Lung microvascular endothelial cell (primary cell): ENCODE results near the gene SPDL1. TPM values are rescaled to one million over a fixed set of nuclear protein-coding genes. Genes with fewer than 3 reads are reported as not detected.

Experiments used
- DNase-seq, 2 donors: peaks; one replicate each; pipeline versions ENCODE4 v3.0.0 to v3.0.0-alpha.2; 2010; ENCODE audit warnings: low read depth in 2 of 2
- total RNA-seq: library from RNA; depleted of rRNA; stranded (reverse); fragments of >200 nt; gene quantifications from 2 replicates; pipeline ENCODE4 v1.2.1, GENCODE V29; 2014

SPDL1 gene, protein sequence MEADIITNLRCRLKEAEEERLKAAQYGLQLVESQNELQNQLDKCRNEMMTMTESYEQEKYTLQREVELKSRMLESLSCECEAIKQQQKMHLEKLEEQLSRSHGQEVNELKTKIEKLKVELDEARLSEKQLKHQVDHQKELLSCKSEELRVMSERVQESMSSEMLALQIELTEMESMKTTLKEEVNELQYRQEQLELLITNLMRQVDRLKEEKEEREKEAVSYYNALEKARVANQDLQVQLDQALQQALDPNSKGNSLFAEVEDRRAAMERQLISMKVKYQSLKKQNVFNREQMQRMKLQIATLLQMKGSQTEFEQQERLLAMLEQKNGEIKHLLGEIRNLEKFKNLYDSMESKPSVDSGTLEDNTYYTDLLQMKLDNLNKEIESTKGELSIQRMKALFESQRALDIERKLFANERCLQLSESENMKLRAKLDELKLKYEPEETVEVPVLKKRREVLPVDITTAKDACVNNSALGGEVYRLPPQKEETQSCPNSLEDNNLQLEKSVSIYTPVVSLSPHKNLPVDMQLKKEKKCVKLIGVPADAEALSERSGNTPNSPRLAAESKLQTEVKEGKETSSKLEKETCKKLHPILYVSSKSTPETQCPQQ
- total RNA-seq, result 5.2 and 10.9 TPM in 2 replicates

- peak; percentile 96 to 98 for DNase-seq
These were observed at the start of gene SPDL1 for GRCh38 chr5:169583424-169584220. Gene SPDL1 (plus strand): TSS chr5:169583773. CDS start chr5:169588417, 4,644 bp downstream.

DNA sequence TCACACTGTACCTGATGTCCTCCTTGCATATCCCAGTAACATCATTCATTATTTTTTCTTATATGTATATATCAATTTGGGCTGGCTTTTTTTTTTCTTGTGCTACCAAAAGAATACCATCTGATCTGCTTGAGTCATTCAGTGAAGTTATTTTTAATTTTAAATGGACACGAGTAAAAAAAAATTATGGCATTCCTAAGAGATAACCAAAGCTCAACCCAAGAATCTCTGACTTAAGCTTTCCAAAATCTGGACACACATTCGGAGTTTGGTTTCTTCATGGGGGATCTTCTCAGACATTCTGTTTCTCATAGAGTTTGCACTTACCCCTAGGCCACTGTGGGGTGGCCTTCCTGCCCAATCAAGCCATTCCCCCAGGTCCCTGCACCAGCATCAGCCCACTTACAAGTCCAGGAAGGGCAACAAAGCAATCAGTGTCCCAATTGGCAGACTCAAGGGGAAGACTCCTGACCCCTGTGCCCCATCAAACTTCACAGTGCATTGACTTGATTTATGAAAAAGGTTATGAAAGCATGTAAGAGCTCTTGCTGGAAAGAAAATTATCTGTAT is 49.2 kb upstream of the SPDL1 start:
- DNase-seq, result no peak

DNA sequence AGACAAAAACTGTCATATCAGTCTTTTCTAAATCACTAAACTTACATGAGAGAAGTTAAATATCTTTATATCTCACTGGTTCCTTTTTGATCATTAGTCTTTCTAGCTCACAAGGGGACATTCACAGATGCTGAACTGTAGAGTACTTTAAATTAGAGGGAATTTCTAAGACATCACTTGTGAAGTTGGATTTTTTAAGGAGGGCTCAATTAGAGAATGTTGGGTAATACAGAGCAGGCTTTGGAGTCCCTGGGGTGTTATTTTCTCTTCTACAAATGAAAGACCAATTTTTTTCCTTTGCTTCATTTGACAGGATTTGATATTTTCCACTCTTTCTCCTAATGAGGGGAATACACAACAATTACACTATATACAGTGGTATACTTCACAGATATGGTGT is 48.6 kb upstream of the SPDL1 start:
- DNase-seq, result no peak

DNA sequence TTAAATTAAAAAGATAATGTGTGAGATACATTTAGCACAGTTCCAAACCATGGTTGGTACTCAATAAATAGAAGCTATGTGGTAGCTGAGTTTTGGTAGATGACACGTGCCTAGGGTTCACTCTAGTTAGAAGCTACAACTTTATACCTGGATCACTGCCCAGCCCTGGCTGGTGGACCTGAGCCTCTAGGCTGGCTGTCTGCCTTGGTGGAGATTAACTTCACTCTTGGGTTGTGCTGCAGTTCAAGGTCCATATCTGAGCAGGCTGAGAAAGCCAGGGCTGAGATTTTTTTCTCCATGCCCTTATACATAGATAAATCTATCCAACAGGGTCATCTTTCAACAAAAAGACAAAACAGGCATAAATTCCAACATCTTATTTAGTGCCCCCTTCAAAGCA is 44.6 kb upstream of the SPDL1 start:
- DNase-seq, result no peak

DNA sequence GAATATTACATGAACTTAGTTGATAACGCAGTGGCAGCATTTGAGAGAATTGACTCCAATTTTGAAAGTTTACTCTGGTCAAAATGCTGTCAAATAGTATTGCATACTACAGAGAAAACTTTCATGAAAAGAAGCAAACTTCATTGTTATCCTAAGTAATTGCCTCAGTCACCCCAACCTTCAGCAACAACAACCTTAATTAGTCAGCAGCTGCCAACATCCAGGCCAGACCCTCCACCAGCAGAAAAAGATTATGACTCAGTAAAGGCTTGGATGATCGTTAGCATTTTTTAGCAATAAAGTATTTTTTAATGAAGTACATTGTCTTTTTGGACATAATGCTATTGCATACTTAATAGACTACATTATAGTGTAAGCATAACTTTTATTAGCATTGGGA is 40.8 kb upstream of the SPDL1 start:
- DNase-seq, result no peak

DNA sequence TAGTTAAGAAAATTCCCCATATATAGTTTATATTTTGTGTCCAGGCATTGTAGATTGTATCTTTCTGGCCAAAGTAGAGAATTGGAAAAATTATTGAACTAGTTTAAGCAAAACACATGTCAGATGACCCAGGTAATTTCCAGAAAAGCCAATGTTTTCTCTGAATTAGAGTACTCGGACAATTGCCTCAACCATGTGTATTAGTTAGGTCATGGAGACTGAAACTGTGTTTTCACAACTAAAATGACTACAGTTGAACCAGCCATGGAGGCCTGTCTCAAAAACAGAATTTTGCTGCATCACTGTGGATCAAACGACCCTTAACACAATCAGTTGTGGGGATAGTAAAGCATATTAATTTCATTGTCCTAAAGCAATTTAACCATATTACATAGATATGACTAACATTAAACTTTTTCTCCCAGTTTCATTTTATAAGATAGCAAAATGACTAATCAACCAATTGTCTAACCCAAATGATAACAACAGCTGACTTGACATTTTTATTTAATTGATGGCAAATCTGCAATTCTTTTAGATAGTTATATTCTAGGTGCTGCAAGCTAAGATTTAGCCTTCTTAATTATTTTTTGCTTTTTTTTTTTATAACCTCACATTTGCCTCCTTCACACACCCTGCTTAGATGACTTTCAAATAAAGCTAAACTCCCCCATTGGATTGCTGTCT is 39.2 kb upstream of the SPDL1 start:
- no peak for DNase-seq

DNA sequence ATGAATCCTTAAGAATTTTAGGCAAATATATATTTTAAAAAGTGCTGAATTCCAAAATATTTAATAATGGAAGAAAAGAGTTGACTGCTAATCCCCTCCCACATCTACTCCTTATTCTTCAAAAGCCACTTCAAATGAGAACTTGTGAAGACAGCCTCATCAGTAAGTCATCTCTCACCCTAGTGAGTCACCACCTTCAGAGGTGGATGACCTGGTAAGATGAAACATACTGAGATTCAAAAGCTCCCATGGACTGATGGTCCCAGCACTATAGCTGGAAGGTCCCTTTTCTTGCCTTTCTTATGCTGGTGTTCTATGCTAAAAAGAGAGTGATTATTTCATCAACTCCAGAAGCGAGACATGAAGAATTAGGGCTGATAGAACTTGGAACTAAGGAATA is 37.8 kb upstream of the SPDL1 start:
- DNase-seq, result no peak

GRCh38 chr5:169546346-169546745 is 37.2 kb upstream of the SPDL1 start:
- DNase-seq, result no peak

DNA sequence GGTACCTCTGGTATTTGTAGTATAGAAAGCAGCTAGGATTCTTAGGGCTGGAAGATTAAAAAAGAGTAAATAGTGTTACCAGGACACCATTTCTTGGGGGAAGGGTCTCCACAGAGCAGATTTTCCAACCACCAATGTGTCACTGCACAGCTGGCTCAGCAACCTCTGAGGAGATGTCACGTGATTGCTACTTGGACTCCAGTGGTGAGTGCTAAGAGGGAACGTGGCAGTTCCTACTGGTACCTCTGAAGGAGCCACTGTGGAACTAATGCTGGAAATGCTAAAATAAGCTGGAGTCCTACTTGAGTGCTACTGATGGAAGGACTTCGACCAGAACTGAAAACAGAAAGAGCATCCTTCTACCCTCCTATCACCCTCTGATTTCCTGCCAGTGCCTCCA is 36.1 kb upstream of the SPDL1 start:
- DNase-seq, result no peak

- peak in 1 of 2 donors; percentile 51 for DNase-seq
These were observed 35.3 kb upstream of the SPDL1 start for GRCh38 chr5:169548315-169548714.

DNA sequence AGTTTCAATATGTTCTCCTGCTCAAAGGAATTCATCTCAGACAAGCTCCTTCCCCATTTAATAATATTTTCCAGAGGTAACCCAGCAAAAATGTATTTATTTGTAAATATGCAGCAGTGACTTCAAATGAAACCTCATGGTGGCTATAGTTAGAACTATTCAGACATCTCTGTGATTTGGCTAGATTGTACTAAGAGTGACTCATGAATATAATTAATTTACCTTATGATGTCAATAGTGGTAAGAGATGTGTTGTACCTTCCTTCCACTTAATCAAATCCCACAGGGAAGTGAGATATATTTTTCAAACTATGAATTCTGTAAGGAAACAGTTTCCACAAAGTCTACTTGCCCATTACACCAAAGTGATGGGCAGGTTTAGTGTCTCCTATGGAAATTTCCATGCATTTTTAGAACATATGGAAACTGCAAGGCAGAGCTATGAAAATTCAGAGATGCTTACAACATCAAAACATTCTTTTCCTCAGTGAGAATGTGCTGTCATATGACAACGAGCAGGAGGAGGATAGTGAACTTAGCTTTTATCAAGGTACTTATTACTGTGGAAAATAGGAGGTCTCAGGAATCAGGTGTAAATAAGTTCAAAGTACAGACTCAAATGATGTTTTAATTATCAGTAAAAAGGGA is 34.0 kb upstream of the SPDL1 start:
- no peak for DNase-seq

DNA sequence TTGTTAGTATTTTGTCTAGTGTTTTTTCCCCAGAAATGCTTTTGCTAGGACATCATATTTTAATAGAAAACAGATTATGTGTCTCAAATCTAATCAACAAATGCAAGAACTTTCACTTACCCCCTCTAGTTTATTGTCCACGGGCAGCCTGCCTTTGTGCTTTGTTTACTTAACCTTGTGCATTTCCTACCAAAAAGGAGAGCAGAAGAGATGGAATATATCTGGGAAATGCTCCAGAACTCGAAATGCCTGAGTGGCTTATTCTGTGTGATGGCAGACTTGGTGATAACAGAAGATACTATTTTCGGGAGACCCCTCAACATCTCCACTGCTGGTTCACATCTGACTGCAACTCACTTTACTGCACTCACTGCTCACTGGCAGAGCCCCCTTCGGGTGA is 33.3 kb upstream of the SPDL1 start:
- no peak for DNase-seq

DNA sequence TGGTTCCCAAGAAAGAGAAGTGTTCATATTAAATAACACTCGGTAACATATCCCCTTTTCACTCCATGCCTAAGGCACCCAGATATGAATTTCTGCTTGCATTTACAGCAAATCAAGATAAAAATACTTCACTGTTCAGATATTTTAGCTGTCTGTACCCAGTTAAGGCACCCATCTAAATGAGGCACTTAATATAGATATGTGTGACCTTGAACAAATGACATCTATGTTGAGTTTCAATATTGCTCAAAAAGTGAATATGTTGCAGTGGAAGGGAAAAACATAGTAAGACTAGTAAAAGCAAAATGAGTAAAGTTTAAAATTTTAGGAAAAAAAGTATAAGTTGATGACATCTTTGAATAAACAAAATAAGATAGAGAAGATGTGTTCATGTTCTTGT is 32.4 kb upstream of the SPDL1 start:
- no peak for DNase-seq

- no peak for DNase-seq
These were observed 31.9 kb upstream of the SPDL1 start for GRCh38 chr5:169551696-169552095.

DNA sequence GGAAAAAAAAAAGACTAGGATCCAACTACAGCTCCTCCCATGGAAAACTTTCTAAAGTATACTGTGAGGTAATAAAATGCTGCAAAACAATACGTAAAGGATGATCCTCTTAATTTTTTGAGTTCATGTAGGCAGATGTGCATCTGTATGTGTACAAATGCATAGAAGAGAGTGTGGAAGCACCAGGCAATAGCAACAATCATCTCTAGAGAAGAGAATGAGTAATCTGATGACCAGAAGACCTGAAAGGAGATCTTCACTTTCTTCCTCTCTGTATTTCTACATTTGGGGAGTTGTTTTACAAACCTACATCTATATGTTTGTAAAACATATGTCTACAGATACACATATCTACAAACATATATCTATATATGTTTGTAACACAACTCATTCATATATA is 29.3 kb upstream of the SPDL1 start:
- DNase-seq, result no peak

DNA sequence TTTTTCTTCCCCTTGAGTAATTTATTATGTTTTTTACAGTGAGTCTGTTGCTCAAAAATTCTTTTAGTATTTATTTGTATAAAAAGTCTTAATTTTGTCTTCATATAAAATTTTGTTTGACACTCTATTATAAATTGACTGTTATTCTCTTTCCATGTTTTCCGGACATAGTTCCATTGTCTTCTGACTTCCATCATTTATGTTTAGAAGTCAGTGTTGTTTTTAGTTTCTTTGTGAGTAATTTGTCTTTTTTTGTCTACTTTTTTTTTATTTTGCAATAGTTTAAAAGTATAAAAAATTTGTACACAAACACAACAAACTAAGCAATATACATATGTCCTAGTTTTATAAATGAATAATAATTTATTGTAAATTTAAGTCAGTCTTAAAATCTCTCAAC is 25.7 kb upstream of the SPDL1 start:
- DNase-seq, result no peak

DNA sequence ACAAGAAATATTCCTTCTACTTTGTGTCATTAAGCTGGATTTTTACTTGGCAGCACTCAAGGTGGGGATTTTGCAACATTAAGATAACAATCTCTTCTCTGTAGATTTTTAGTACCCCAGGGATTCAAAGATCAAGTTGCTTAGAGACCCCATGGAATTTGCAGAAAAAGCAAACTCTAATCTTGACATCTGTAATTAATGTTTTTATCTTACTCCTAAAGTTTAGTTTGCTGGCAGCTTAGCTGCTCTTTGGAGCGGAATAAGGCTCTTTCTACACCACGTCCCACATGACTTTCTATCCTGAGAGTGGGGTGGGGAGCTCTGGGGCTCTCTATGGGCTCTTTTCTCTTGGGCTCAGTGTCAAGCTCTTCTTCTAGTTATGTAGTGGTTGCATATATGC is 21.7 kb upstream of the SPDL1 start:
- no peak for DNase-seq

DNA sequence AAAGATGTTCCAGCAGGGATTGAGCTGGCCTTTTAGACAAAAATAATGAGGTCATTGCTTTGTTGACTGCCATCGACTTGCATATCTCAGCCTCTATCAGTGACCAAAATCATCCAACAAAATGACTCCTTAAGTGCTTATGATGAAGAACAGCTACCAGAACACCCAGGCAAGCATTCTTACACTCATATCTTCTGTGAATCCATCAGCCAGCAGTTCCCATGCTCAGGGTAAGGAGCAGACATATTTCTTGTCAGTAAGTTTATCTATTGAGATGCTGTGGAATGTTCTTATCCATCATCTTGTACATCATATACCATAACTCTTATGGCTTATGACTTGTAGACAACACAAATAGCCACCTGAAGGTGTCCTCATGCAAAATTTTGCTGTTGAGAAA is 20.2 kb upstream of the SPDL1 start:
- no peak for DNase-seq

- no peak for DNase-seq
These were observed 17.4 kb upstream of the SPDL1 start for GRCh38 chr5:169566202-169566601.

- DNase-seq, result peak in 1 of 2 donors; percentile 28
These were observed 16.5 kb upstream of the SPDL1 start for GRCh38 chr5:169567079-169567478.

DNA sequence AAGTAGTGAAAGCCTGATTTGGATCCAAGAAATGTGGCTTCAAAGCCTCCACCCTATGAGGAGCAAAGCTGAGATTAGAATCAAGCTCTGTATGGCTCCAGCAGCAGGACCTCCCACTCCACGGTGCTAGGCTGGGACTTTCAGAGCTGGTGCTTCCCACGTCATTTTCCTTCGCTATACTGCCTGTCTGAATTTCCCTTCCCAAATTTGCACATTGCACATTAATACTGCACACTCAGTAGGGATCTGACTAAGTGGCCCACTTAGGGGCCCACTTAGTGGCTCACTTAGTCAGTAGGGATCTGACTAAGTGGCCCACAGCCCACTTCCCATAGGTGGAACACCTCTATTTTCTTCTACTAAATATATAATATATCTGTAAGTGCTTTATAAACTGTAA is 14.1 kb upstream of the SPDL1 start:
- no peak for DNase-seq
